Activated naive CD4-positive, alpha-beta T cell treated with anti-CD3 and anti-CD28 coated beads, Interleukin-2, amount 10 ng/mL, durations not matched to agents 5 hours and 36 hours (primary cell): ENCODE results near the gene EMILIN2. TPM values are rescaled to one million over a fixed set of nuclear protein-coding genes. Genes with fewer than 3 reads are reported as not detected.

Experiments
- total RNA-seq, 2 experiments: library from RNA; stranded (reverse); gene quantifications; one replicate each; pipeline ENCODE4 v1.2.3, GENCODE V29; 2021

EMILIN2 gene
- total RNA-seq = 10 to 100 TPM; 35.2 to 38.3 TPM

DNA sequence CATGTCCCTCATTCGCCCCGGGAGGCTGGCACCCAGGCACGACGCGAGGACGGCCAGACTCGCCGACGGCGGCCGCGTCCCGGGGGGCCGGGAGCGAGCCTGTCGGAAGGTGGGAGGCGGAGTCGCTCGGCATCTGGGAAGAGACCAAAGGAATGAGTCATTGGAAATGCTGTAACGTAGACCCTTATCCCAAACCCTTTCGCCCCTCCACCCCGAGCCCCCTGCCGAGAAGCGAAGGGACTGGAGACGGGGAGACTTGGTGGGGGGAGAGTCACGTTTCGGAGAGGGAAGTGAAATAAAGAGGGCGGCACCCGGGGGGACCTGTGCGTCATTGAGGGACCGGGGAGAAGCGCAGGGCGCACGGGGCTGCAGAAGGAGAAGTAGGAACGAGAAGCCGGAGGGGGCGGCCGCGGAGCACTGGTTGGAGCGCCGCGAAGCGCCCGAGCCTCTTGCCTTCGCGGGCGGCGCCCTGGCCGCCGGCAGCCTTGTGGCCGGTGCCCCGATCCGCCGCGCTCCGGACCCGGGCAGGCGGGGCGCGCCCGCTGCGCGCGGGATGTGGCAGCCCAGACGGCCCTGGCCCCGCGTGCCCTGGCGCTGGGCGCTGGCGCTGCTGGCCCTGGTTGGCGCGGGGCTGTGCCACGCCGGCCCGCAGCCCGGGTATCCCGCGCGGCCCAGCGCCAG lies at the start of gene EMILIN2:
Gene EMILIN2, plus strand, starts transcription at position 371 of the 681 bp plus-strand sequence. Its CDS starts 183 bp downstream, at position 554.

Other genes with a start within 250 kb of the EMILIN2 start
- gene SMCHD1, start 191.3 kb upstream of the EMILIN2 start, total RNA-seq = 100 to 1,000 TPM; 169 to 174 TPM
- 10 to 100 TPM; 96.3 to 97.0 TPM for gene LPIN2, start 166.1 kb downstream of the EMILIN2 start, total RNA-seq